Measurements from ENCODE around the gene GATA5. TPM values are rescaled to one million over a fixed set of nuclear protein-coding genes. Genes with fewer than 3 reads are reported as not detected.

The GATA5 gene
- polyA plus RNA-seq, 1 of the 3 experiments (the other 2 are of a cell fraction) = not detected

DNA sequence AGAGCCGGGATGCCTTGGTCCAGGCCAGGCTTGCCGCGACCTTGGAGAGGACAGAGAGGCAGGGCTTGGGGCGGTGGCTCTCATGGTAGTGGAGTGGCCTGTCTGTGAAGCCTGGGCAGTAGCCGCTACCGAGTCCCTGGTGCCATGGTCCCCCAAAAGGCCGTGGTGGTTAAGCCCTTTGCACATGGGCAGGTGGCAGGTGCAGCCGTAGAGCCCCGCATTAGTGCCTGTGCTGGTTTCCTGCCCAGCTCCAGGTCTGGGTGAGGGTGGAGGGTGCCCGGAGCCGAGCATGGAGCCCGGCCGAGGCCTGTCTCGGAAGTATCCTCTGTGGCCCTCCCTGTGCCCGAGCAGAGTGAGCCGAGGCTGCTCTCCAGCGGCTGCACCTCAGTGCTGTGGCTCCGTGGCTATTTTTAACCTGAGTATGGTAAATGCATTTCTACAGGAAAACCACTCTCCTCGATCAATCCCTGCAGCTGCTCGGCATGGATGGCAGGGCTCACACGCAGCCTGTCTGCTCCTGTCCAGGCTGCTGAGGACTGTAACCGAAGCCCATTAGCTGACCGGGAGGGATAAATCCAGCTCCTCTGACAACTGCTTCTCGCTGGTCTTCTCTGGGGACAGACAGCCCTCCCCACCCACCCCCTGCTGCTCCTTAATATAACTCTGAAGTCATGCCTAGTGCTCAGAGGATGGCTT is 36.3 kb upstream of the GATA5 start:
- ChIA-PET POLR2A (no interaction called here), CTCF (interaction anchor here (0.9 kb wide), 1 partner anchor 105 kb away, joined by 3 read pairs; no protein-coding TSS in a partner anchor)
- no peak overlapping the region for H3K4me3 ChIP-seq (ENCODE audit: low read depth in 2 of 2, low read length in 1 of 2)
- no peaks in the 10 kb centered on the region for H3K79me2 ChIP-seq (ENCODE audit: insufficient read depth)
- H3K4me1 ChIP-seq (ENCODE audit: control insufficient read depth in 1 of 2, insufficient read depth in 2 of 2, low read depth in 1 of 2, low read length in 1 of 2) = no peaks in the 10 kb centered on the region; a peak in 1 of 4 replicates
- H2AFZ ChIP-seq (ENCODE audit: low read depth) = no peak overlapping the region
- H3K9me3 ChIP-seq = no peaks in the 10 kb centered on the region
- no peak overlapping the region for H3K4me2 ChIP-seq
- H3K27ac ChIP-seq (ENCODE audit: low read depth in 2 of 2, low read length in 1 of 2) = no peak overlapping the region
- no peak for DNase-seq
- H3K27me3 ChIP-seq (ENCODE audit: insufficient read depth) = no peaks in the 10 kb centered on the region; the same call in 1 of the 2 replicates
- H4K20me1 ChIP-seq (ENCODE audit: insufficient read depth) = no peaks in the 10 kb centered on the region
- H3K36me3 ChIP-seq (replicated peaks in 1 of 2; ENCODE audit: control insufficient read depth in 1 of 2, insufficient read depth in 2 of 2, low read length in 1 of 2) = no peaks in the 10 kb centered on the region
- 71% methylated on average over 19 of the region's 24 CpGs for WGBS (ENCODE audit: low lambda C conversion rate)
- TF ChIP-seq, protein P1, sequence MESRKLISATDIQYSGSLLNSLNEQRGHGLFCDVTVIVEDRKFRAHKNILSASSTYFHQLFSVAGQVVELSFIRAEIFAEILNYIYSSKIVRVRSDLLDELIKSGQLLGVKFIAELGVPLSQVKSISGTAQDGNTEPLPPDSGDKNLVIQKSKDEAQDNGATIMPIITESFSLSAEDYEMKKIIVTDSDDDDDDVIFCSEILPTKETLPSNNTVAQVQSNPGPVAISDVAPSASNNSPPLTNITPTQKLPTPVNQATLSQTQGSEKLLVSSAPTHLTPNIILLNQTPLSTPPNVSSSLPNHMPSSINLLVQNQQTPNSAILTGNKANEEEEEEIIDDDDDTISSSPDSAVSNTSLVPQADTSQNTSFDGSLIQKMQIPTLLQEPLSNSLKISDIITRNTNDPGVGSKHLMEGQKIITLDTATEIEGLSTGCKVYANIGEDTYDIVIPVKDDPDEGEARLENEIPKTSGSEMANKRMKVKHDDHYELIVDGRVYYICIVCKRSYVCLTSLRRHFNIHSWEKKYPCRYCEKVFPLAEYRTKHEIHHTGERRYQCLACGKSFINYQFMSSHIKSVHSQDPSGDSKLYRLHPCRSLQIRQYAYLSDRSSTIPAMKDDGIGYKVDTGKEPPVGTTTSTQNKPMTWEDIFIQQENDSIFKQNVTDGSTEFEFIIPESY (IDR thresholded peaks at IDR 0.05; ENCODE audit: borderline replicate concordance, low read depth) = no peak
- TF ChIP-seq YY1 (IDR thresholded peaks at IDR 0.05; ENCODE audit: low read depth) = no peak
- TF ChIP-seq, protein P2, sequence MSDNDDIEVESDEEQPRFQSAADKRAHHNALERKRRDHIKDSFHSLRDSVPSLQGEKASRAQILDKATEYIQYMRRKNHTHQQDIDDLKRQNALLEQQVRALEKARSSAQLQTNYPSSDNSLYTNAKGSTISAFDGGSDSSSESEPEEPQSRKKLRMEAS (IDR thresholded peaks at IDR 0.05; ENCODE audit: low read depth) = no peak
- TF ChIP-seq IRF3 (IDR thresholded peaks at IDR 0.05; ENCODE audit: low read depth, low read length) = no peak
- no peak for TF ChIP-seq NFIC (IDR thresholded peaks at IDR 0.05; ENCODE audit: borderline replicate concordance)
- no peak for TF ChIP-seq USF2 (IDR thresholded peaks at IDR 0.05; ENCODE audit: borderline replicate concordance, low read depth, low read length)
- TF ChIP-seq FOXJ3 (CRISPR knock-in tag; IDR thresholded peaks at IDR 0.05) = no peak
- no peak for TF ChIP-seq RFX5 (IDR thresholded peaks at IDR 0.05; ENCODE audit: low read length)
- no peak for TF ChIP-seq TCF12 (IDR thresholded peaks at IDR 0.05)
- no peaks in the 10 kb centered on the region for H3K9me2 ChIP-seq
- H3K9ac ChIP-seq = no peak overlapping the region
- no peaks in the 10 kb centered on the region for H3F3A ChIP-seq (replicated peaks; ENCODE audit: insufficient read depth)

DNA sequence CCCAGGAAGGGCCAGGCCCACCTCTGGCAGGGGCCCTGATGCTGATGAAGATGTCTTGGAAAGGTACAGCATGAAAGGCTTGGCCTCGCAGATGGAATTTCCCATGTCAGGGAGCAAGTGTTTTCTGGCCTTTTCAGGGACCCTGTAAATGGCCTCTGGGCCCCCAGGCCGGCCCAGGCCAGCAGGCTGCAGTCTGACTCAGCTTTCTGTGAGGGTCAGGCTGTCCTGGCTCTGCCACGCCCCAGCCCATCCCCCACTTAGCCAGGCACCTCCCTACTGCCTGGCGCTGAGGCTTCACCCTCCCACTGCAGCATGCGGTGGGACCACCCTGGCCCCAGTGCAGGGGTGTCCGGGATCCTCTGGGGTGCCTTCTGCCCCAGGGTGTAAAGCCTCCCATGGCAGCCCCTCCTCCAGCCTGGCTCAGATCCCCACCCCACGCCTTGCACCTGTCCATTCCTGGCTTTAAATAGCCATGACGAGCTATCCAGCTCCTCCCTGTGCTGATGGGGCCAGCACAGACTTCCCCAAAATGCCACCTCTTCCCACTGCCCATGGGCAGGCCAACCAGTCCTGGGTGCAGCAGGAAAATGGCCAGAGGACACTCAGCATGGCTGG is 35.6 kb upstream of the GATA5 start:
- Histone ChIP-seq H3K79me2 (ENCODE audit: insufficient read depth) (no peaks in the 10 kb centered on the region), H3K4me1 (ENCODE audit: control insufficient read depth in 1 of 2, insufficient read depth in 2 of 2, low read depth in 1 of 2, low read length in 1 of 2) (no peaks in the 10 kb centered on the region; a peak in 1 of 4 replicates), H3K9ac (no peak overlapping the region), H3K27ac (ENCODE audit: low read depth in 2 of 2, low read length in 1 of 2) (no peak overlapping the region), H3K9me3 (no peaks in the 10 kb centered on the region), H3K4me3 (ENCODE audit: low read depth in 2 of 2, low read length in 1 of 2) (no peak overlapping the region), H3K27me3 (ENCODE audit: insufficient read depth) (no peaks in the 10 kb centered on the region; the same call in 1 of the 2 replicates), H4K20me1 (ENCODE audit: insufficient read depth) (no peaks in the 10 kb centered on the region), H3K36me3 (replicated peaks in 1 of 2; ENCODE audit: control insufficient read depth in 1 of 2, insufficient read depth in 2 of 2, low read length in 1 of 2) (no peaks in the 10 kb centered on the region), H3K9me2 (no peaks in the 10 kb centered on the region), H3F3A (replicated peaks; ENCODE audit: insufficient read depth) (no peaks in the 10 kb centered on the region), H3K4me2 (no peak overlapping the region), H2AFZ (ENCODE audit: low read depth) (no peak overlapping the region)
- ChIA-PET CTCF (interaction anchor here (0.9 kb wide), 1 partner anchor 105 kb away, joined by 3 read pairs; no protein-coding TSS in a partner anchor), POLR2A (no interaction called here)
- WGBS (ENCODE audit: low lambda C conversion rate) = 45% methylated on average over 5 of the region's 8 CpGs
- TF ChIP-seq TCF12 (IDR thresholded peaks at IDR 0.05) (no peak), CHD2 (IDR thresholded peaks at IDR 0.05; ENCODE audit: low read length, partially characterized antibody) (no peak), CTCF (IDR thresholded peaks at IDR 0.05) (no peak), USF2 (IDR thresholded peaks at IDR 0.05; ENCODE audit: borderline replicate concordance, low read depth, low read length) (no peak), EP300 (IDR thresholded peaks at IDR 0.05; ENCODE audit: borderline replicate concordance in 1 of 2, low read depth in 1 of 2, low read length in 1 of 2) (no peak), NFIC (IDR thresholded peaks at IDR 0.05; ENCODE audit: borderline replicate concordance) (no peak)
- TF ChIP-seq, protein P2 (IDR thresholded peaks at IDR 0.05; ENCODE audit: low read depth) = no peak
- DNase-seq = no peak
